Ishikawa (cell line): ENCODE results near the gene ZNF627.

ENCODE experiments used
- CEBPB ChIP-seq: IDR thresholded peaks from 2 replicates; pipeline ENCODE4 v1.6.1; 2012
- CREB1 ChIP-seq: IDR thresholded peaks from 2 replicates; pipeline ENCODE4 v1.6.1; 2012; ENCODE audit warnings: low read depth
- EGR1 ChIP-seq: IDR thresholded peaks from 2 replicates; pipeline ENCODE4 v1.6.1; 2012
- EP300 ChIP-seq: IDR thresholded peaks from 2 replicates; pipeline ENCODE4 v1.6.1; 2012; ENCODE audit warnings: borderline replicate concordance
- FOXM1 ChIP-seq: IDR thresholded peaks from 2 replicates; pipeline ENCODE4 v1.6.1; 2012; ENCODE audit warnings: low read depth, borderline replicate concordance
- NFIC ChIP-seq: IDR thresholded peaks from 2 replicates; pipeline ENCODE4 v1.6.1; 2012
- RAD21 ChIP-seq: IDR thresholded peaks from 2 replicates; pipeline ENCODE4 v1.6.1; 2012; ENCODE audit warnings: low read depth
- TAF1 ChIP-seq: IDR thresholded peaks from 2 replicates; pipeline ENCODE4 v1.6.1; 2012; ENCODE audit warnings: low read depth, mild to moderate bottlenecking
- TCF12 ChIP-seq: IDR thresholded peaks from 2 replicates; pipeline ENCODE4 v1.6.1; 2012; ENCODE audit warnings: low read depth
- TEAD4 ChIP-seq: IDR thresholded peaks from 2 replicates; pipeline ENCODE4 v1.6.1; 2012
- YY1 ChIP-seq: IDR thresholded peaks from 2 replicates; pipeline ENCODE4 v1.6.1; 2012; ENCODE audit warnings: low read depth
- ZBTB7A ChIP-seq: IDR thresholded peaks from 2 replicates; pipeline ENCODE4 v1.6.1; 2012; ENCODE audit warnings: low read depth
- TF ChIP-seq, protein P1 (sequence below): IDR thresholded peaks from 2 replicates; pipeline ENCODE4 v1.6.1; 2012
- TF ChIP-seq, protein P2 (sequence below): IDR thresholded peaks from 2 replicates; pipeline ENCODE4 v1.6.1; 2012
- TF ChIP-seq, protein P3 (sequence below): IDR thresholded peaks from 2 replicates; pipeline ENCODE4 v1.6.1; 2012; ENCODE audit warnings: low read depth, mild to moderate bottlenecking

The ZNF627 gene

DNA sequence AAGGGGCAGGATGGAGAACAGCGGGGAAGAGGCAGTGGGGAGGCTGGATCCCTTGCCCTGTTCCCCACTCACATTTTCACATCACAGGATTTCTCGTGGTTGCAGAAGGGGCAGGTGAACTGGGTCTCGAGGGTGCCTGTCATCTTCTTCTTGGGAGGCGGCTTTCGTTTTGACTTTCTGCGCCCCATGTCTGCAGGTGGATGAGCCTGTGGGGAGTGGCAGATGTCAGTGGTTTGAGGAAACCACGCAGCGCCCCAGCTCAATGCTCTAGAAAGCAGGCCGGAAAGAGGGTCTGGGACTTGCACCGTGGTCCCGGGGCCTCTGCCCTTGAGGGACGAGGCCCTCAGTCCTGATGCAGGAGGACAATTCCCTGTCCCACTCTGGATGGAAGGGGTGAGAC, 43.1 kb upstream of the ZNF627 start:
- TF ChIP-seq, protein P1, sequence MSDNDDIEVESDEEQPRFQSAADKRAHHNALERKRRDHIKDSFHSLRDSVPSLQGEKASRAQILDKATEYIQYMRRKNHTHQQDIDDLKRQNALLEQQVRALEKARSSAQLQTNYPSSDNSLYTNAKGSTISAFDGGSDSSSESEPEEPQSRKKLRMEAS = no peak
- TF ChIP-seq, protein P2, sequence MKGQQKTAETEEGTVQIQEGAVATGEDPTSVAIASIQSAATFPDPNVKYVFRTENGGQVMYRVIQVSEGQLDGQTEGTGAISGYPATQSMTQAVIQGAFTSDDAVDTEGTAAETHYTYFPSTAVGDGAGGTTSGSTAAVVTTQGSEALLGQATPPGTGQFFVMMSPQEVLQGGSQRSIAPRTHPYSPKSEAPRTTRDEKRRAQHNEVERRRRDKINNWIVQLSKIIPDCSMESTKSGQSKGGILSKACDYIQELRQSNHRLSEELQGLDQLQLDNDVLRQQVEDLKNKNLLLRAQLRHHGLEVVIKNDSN = no peak
- TF ChIP-seq ZBTB7A = no peak

DNA sequence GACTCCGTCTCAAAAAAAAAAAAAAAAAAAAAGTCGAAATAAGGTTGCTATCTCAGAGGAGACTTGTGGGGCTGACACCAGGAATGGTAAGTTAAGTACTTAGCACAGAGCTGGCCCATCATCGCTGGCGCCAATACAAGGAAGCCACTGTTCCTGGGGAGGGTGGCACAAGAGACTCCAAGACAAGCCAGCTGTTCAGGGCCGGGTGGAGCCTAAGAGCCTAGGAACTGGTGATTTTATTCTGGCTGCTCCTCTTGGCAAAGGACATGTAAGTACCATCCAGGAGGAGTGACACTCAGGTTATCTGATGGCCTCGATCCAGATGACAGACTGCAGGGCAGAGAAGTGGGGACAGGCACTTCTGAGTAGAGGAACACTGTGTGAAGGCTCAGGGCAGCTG, 42.0 kb upstream of the ZNF627 start:
- TF ChIP-seq ZBTB7A = no peak
- no peak for TF ChIP-seq TCF12
- TF ChIP-seq, protein P3, sequence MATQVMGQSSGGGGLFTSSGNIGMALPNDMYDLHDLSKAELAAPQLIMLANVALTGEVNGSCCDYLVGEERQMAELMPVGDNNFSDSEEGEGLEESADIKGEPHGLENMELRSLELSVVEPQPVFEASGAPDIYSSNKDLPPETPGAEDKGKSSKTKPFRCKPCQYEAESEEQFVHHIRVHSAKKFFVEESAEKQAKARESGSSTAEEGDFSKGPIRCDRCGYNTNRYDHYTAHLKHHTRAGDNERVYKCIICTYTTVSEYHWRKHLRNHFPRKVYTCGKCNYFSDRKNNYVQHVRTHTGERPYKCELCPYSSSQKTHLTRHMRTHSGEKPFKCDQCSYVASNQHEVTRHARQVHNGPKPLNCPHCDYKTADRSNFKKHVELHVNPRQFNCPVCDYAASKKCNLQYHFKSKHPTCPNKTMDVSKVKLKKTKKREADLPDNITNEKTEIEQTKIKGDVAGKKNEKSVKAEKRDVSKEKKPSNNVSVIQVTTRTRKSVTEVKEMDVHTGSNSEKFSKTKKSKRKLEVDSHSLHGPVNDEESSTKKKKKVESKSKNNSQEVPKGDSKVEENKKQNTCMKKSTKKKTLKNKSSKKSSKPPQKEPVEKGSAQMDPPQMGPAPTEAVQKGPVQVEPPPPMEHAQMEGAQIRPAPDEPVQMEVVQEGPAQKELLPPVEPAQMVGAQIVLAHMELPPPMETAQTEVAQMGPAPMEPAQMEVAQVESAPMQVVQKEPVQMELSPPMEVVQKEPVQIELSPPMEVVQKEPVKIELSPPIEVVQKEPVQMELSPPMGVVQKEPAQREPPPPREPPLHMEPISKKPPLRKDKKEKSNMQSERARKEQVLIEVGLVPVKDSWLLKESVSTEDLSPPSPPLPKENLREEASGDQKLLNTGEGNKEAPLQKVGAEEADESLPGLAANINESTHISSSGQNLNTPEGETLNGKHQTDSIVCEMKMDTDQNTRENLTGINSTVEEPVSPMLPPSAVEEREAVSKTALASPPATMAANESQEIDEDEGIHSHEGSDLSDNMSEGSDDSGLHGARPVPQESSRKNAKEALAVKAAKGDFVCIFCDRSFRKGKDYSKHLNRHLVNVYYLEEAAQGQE = no peak
- TF ChIP-seq FOXM1 = no peak
- no peak for TF ChIP-seq CREB1
- no peak for TF ChIP-seq YY1
- no peak for TF ChIP-seq NFIC
- no peak for TF ChIP-seq CEBPB
- no peak for TF ChIP-seq EGR1
- TF ChIP-seq, protein P1 = no peak
- no peak for TF ChIP-seq TAF1
- no peak for TF ChIP-seq RAD21
- TF ChIP-seq, protein P2 = no peak
- TF ChIP-seq TEAD4 = no peak
- no peak for TF ChIP-seq EP300

DNA sequence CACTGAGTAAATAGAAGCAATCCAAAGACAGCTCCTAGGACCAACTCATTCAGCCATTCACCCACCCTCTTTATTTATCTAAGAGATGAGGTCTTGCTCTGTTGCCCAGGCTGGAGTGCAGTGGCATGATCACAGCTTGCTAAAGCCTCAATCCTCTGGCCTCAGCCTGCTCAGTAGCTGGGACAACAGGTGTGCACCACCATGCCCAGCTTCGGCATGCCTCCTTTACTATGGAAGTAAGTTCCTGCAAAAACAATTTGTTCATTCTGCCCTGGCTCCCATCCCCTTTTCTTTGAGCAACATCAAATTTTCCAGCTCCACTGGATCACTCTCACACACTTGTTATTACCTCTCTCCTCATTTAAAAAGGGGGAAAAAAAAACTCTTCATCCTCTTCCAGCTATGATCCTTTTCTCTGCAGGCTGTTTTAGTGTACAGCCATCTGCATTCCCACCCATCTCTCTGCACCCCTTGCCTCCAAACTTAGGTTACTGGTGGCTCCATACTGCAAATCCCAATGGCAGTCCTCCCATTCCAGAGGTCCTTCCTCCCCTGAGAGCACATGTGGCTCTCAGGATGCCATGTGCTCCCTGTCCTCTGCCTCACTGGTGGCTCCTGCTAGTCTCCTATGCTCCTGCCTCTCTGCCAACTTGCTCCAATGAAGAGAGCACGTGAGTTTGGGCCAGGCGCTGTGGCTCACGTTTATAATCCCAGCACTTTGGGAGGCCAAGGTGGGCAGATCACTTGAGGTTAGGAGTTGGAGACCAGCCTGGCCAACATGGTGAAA, 40.5 kb upstream of the ZNF627 start:
- no peak for TF ChIP-seq RAD21
- TF ChIP-seq, protein P1 = no peak
- TF ChIP-seq EP300 = no peak
- TF ChIP-seq TCF12 = no peak
- no peak for TF ChIP-seq TEAD4
- no peak for TF ChIP-seq CEBPB
- TF ChIP-seq, protein P2 = no peak
- TF ChIP-seq, protein P3 = no peak

DNA sequence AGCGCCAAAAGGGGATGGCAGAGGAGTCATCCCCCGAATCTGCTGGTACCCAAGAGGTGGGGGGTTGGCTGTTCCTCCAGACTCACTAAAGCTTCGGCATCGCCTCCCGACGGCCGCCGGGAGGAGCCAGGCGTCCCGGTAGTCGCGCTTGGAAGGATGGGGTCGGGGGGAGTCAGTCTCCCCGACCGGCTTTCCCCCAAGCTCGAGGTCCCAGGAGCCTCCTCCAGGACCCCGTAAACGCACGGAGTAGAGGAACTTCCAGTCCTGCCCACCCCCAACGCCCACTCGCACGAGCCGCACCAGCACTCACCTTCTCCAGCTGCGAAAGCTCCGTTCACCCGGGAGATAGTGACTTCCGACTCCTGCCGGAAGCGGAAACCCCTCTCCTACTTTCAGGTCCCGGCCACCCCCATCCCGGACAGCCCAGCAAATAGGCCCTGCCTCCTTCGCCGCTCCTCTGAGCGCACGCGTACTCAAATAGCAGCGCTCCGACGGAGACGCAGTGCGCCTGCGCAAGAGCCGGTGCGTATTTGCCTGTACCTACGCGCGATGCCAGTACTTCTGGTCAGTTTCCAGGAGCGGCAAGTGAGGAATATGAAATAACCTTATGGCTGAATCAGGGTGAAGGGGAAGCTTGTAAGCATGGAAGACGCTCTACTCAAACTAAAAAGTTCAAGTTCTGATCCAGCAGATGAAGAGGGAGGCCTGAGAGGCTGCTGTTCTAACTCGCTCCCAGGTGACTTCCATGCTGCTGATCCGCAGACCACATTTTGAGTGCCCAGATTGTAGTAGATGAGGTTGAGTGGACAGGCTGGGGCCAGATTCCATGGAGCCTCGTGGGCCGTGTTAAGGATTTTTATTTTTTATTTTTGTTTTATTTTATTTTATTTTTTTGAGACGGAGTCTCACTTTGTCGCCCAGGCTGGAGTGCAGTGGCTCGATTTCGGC, 38.1 kb upstream of the ZNF627 start, which contains the start of gene ELOF1:
Gene ELOF1, minus strand, starts transcription at position 350 of the 948 bp plus-strand sequence. CDS start 4,883 bp downstream, outside the sequence.
- TF ChIP-seq TEAD4 = peak; percentile 41
- peak; percentile 77 for TF ChIP-seq TAF1
- peak; percentile 50; the same call in 1 of the 2 replicates for TF ChIP-seq TCF12
- peak; percentile 64 for TF ChIP-seq EGR1
- no peak for TF ChIP-seq RAD21
- TF ChIP-seq, protein P2 = no peak
- TF ChIP-seq, protein P1 = peak; percentile 70
